Neural cell (in vitro differentiated cells): ENCODE data around the gene TXLNB. TPM values are rescaled to one million over a fixed set of nuclear protein-coding genes. Genes with fewer than 3 reads are reported as not detected.

ENCODE experiments used
- H2AFZ ChIP-seq: fragments of 200-600, 300-800 bp; sonication (generic), shearing (Covaris generic); 2 replicates; pipeline ENCODE4 v1.6.0; 2014; ENCODE audit warnings: low read depth, mild to moderate bottlenecking, antibody characterized with exemption, low read length, moderate library complexity
- H3F3A ChIP-seq: fragments of 200-600 bp; shearing (Covaris generic); 2 replicates; pipeline ENCODE4 v1.6.1; 2016; ENCODE audit warnings: mild to moderate bottlenecking, moderate library complexity, mixed read lengths, antibody characterized with exemption, low read length; ENCODE audit not compliant: insufficient read depth, poor library complexity, severe bottlenecking
- H3K27ac ChIP-seq: fragments of 200-600, 300-800 bp; sonication (generic), shearing (Covaris generic); 2 replicates; pipeline ENCODE4 v1.5.1; 2014; ENCODE audit warnings: mild to moderate bottlenecking, low read length, moderate library complexity
- H3K27me3 ChIP-seq: fragments of 300-800, 200-600 bp; sonication (generic), shearing (Covaris generic); 2 replicates; pipeline ENCODE4 v1.6.0; 2014; ENCODE audit warnings: mild to moderate bottlenecking, low read depth, low read length, moderate library complexity; ENCODE audit not compliant: insufficient read depth
- H3K36me3 ChIP-seq: fragments of 300-800, 200-600 bp; sonication (generic), shearing (Covaris generic); 2 replicates; pipeline ENCODE4 v1.5.1; 2014; ENCODE audit warnings: mild to moderate bottlenecking, antibody characterized with exemption, low read length, moderate library complexity; ENCODE audit not compliant: insufficient read depth
- H3K4me2 ChIP-seq: fragments of 300-800, 200-600 bp; sonication (generic), shearing (Covaris generic); 2 replicates; pipeline ENCODE4 v1.6.0; 2014; ENCODE audit warnings: mild to moderate bottlenecking, low read length
- H3K4me3 ChIP-seq: fragments of 300-800, 200-600 bp; sonication (generic), shearing (Covaris generic); 2 replicates; pipeline ENCODE4 v1.5.1; 2014; ENCODE audit warnings: mild to moderate bottlenecking, low read length, moderate library complexity
- H3K79me2 ChIP-seq: fragments of 200-600 bp; shearing (Covaris generic); replicated peaks from 2 replicates; pipeline ENCODE4 v1.6.0; 2014; ENCODE audit warnings: mild to moderate bottlenecking, low read length, moderate library complexity; ENCODE audit not compliant: insufficient read depth
- H3K9ac ChIP-seq: fragments of 300-800, 200-600 bp; sonication (generic), shearing (Covaris generic); 2 replicates; pipeline ENCODE4 v1.6.1; 2016; ENCODE audit warnings: mild to moderate bottlenecking, low read length, mixed read lengths
- H3K9me2 ChIP-seq: fragments of 200-600 bp; shearing (Covaris generic); 2 replicates; pipeline ENCODE4 v1.6.1; 2016; ENCODE audit warnings: mild to moderate bottlenecking, low read length, mixed read lengths; ENCODE audit not compliant: insufficient read depth
- H3K9me3 ChIP-seq: fragments of 200-600, 300-800 bp; sonication (generic), shearing (Covaris generic); 2 replicates; pipeline ENCODE4 v1.6.1; 2016; ENCODE audit warnings: mild to moderate bottlenecking, mixed run types, low read length, moderate library complexity, mixed read lengths
- H4K20me1 ChIP-seq: fragments of 200-600 bp; shearing (Covaris generic); 2 replicates; pipeline ENCODE4 v1.6.1; 2016; ENCODE audit warnings: mild to moderate bottlenecking, mixed run types; ENCODE audit not compliant: insufficient read depth
- CTCF ChIP-seq: fragments of 450-650 bp; IDR thresholded peaks from 2 replicates; pipeline ENCODE4 v1.5.1; 2014; ENCODE audit warnings: antibody characterized with exemption, mild to moderate bottlenecking, moderate library complexity; ENCODE audit not compliant: poor library complexity, severe bottlenecking
- EP300 ChIP-seq: fragments of 450-650 bp; conservative IDR thresholded peaks from 2 replicates; pipeline ENCODE4 v1.6.1; 2014; ENCODE audit warnings: antibody characterized with exemption, mild to moderate bottlenecking, moderate library complexity; ENCODE audit not compliant: poor library complexity, severe bottlenecking
- EZH2 ChIP-seq: fragments of 200-600, 300-800 bp; shearing (Covaris generic), sonication (generic); IDR thresholded peaks from 2 replicates; pipeline ENCODE4 v1.6.1; 2014; ENCODE audit warnings: antibody characterized with exemption, low read length, borderline replicate concordance, mild to moderate bottlenecking; ENCODE audit not compliant: insufficient read depth, poor library complexity, severe bottlenecking
- MXI1 ChIP-seq: fragments of 450-650 bp; conservative IDR thresholded peaks from 2 replicates; pipeline ENCODE4 v1.6.1; 2014; ENCODE audit warnings: antibody characterized with exemption, mild to moderate bottlenecking; ENCODE audit not compliant: poor library complexity, severe bottlenecking
- POLR2AphosphoS5 ChIP-seq: IDR thresholded peaks from 2 replicates; pipeline ENCODE4 v1.6.1; 2012
- RAD21 ChIP-seq: fragments of 450-650 bp; conservative IDR thresholded peaks from 2 replicates; pipeline ENCODE4 v1.6.1; 2014; ENCODE audit warnings: antibody characterized with exemption, mild to moderate bottlenecking, moderate library complexity
- REST ChIP-seq: IDR thresholded peaks from 2 replicates; pipeline ENCODE4 v1.6.1; 2012; ENCODE audit warnings: borderline replicate concordance
- SMC3 ChIP-seq: fragments of 450-650 bp; conservative IDR thresholded peaks from 2 replicates; pipeline ENCODE4 v1.6.1; 2014; ENCODE audit warnings: antibody characterized with exemption, mild to moderate bottlenecking, moderate library complexity; ENCODE audit not compliant: poor library complexity
- TAF1 ChIP-seq: IDR thresholded peaks from 2 replicates; pipeline ENCODE4 v1.6.1; 2012; ENCODE audit warnings: low read depth
- polyA plus RNA-seq: library from polyadenylated mRNA; depleted of rRNA; stranded (reverse); fragments of >200 nt; gene quantifications from 2 replicates; pipeline ENCODE4 v1.2.3, GENCODE V29; 2014

The TXLNB gene
- polyA plus RNA-seq, 1 donor from 2014 or later: not detected

- H2AFZ ChIP-seq: no peak overlapping the region
- no peaks in the 10 kb centered on the region for H3K79me2 ChIP-seq
- no peaks in the 10 kb centered on the region for H3K9me2 ChIP-seq
- TF ChIP-seq RAD21 (no peak), TAF1 (no peak), SMC3 (no peak), MXI1 (no peak), EP300 (no peak), REST (no peak), POLR2AphosphoS5 (no peak), EZH2 (no peak), CTCF (no peak)
- no peak overlapping the region for H3K4me3 ChIP-seq
- H3K9me3 ChIP-seq: no peaks in the 10 kb centered on the region
- no peaks in the 10 kb centered on the region for H3K36me3 ChIP-seq
- no peaks in the 10 kb centered on the region for H4K20me1 ChIP-seq
- no peak overlapping the region for H3K4me2 ChIP-seq
- no peaks in the 10 kb centered on the region for H3F3A ChIP-seq
- no peak overlapping the region for H3K9ac ChIP-seq
- H3K27ac ChIP-seq: no peak overlapping the region
- no peaks in the 10 kb centered on the region for H3K27me3 ChIP-seq
Measured at GRCh38 chr6:139277161-139277560, 14.6 kb downstream of the TXLNB start.

- Histone ChIP-seq H3K4me2 (no peak overlapping the region), H4K20me1 (no peaks in the 10 kb centered on the region), H3K79me2 (no peaks in the 10 kb centered on the region), H3K4me3 (no peak overlapping the region), H3K27ac (no peak overlapping the region), H3K27me3 (no peaks in the 10 kb centered on the region), H2AFZ (no peak overlapping the region), H3K36me3 (no peaks in the 10 kb centered on the region), H3K9me2 (no peaks in the 10 kb centered on the region), H3K9ac (no peak overlapping the region), H3F3A (no peaks in the 10 kb centered on the region), H3K9me3 (no peaks in the 10 kb centered on the region)
- no peak for TF ChIP-seq SMC3
- TF ChIP-seq EZH2: no peak
- no peak for TF ChIP-seq POLR2AphosphoS5
Measured at GRCh38 chr6:139275279-139276055, 16.3 kb downstream of the TXLNB start.
